Fibroblast of pulmonary artery (primary cell): Measurements from ENCODE around the gene ATG16L2.

Experiments
- DNase-seq: peaks from one replicate; pipeline ENCODE4 v3.0.0-alpha.2; 2010; ENCODE audit warnings: low read depth
- H3K4me3 ChIP-seq: replicated peaks from 2 replicates; pipeline ENCODE4 v1.5.1; 2011; ENCODE audit warnings: low read depth, mild to moderate bottlenecking, control low read depth, low read length, moderate library complexity
- CTCF ChIP-seq: IDR thresholded peaks from 2 replicates; pipeline ENCODE4 v1.5.1; 2011; ENCODE audit warnings: mild to moderate bottlenecking, control low read depth, low read length, inconsistent platforms; ENCODE audit errors: missing control alignments

ATG16L2 gene

DNA sequence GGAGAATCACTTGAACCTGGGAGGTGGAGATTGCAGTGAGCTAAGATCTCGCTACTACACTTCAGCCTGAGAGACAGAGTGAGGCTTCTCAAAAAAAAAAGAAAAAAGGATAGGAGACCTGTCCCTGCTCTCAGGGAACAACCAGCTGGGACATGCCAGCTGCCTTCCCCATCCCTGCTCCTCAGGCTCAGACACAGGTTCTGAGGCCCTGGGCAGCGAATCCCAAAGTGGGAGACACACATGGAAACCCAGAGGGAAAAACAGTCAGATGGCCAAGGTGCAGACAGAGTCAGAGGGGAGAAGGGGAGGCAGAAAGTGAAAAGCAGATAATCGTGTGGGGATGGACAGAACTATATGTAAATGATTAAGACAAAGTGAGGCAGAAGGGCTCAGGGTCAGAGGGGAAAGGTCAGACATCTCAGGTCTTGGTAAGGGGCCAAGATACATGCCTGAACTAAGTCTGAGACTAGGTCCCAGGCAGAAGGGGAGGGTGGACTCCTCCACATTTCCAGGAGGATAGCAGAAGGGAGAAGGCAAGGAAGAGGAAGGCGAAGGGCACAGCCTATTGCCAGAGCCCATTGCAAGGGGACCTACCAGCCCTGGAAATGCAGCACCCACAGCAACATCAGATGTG lies 34.6 kb upstream of the ATG16L2 start:
- no peak for DNase-seq
- TF ChIP-seq CTCF: no peak
- no peak overlapping the region for H3K4me3 ChIP-seq

- no peak for DNase-seq
- peak overlapping the region; percentile 42 for H3K4me3 ChIP-seq
- no peak for TF ChIP-seq CTCF
Measured at GRCh38 chr11:72780296-72781062, 33.7 kb upstream of the ATG16L2 start.

- DNase-seq: no peak
- H3K4me3 ChIP-seq: peak overlapping the region; percentile 42
- TF ChIP-seq CTCF: no peak
Measured at GRCh38 chr11:72781063-72781312, 33.2 kb upstream of the ATG16L2 start.

GRCh38 chr11:72781313-72782080 lies 32.7 kb upstream of the ATG16L2 start:
- H3K4me3 ChIP-seq: peak overlapping the region; percentile 42
- TF ChIP-seq CTCF: no peak
- no peak for DNase-seq

- TF ChIP-seq CTCF: no peak
- peak overlapping the region; percentile 42 for H3K4me3 ChIP-seq
- DNase-seq: no peak
Measured at GRCh38 chr11:72782081-72782920, 31.9 kb upstream of the ATG16L2 start.

DNA sequence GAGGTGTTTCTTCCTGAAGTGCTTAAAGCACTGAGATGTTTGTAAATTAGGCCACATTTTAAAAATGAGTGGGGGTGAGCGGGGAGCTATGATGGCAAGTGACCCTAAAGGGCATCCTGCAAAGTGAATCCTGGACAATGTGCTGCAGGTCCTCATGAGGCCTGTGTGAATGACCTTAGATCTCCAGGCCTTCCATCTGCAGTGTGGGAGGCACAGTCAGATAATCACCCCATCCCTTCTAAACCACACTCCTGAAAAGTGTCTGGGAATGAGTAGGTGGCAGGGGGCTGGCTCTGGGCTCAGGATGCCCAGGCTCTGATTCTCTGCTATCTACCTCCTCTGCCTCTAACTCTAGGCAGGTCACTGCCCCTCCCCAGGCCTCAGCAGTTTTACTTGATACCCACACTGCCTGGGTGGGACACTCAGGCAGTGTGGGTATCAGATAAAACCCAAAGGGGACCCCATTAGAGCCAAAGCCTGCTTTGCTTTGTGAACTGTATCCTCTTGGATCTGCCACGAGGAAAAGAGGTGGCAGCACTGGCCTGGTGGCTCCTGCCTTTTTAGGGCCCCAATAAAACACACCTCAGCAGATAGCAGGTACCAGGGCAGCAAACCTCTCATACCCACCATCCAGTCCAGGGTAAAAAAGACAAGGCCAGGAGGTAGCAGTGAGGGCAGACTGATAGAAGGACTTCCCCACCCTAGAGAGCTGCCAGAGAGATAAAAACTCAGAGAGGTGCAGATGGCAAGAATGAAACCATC lies 30.9 kb upstream of the ATG16L2 start:
- H3K4me3 ChIP-seq: no peak overlapping the region
- no peak for TF ChIP-seq CTCF
- DNase-seq: no peak
